GM19455 (cell line): ENCODE results near the gene CNOT1.

Source experiments
- ATAC-seq: cut with Tn5 transposase; IDR thresholded peaks from one replicate; pipeline ENCODE4 v1.9.1; 2021; ENCODE audit not compliant: unreplicated experiment

Gene CNOT1

GRCh38 chr16:58488531-58488930 lies 141.1 kb downstream of the CNOT1 start:
- ATAC-seq: no peak

DNA sequence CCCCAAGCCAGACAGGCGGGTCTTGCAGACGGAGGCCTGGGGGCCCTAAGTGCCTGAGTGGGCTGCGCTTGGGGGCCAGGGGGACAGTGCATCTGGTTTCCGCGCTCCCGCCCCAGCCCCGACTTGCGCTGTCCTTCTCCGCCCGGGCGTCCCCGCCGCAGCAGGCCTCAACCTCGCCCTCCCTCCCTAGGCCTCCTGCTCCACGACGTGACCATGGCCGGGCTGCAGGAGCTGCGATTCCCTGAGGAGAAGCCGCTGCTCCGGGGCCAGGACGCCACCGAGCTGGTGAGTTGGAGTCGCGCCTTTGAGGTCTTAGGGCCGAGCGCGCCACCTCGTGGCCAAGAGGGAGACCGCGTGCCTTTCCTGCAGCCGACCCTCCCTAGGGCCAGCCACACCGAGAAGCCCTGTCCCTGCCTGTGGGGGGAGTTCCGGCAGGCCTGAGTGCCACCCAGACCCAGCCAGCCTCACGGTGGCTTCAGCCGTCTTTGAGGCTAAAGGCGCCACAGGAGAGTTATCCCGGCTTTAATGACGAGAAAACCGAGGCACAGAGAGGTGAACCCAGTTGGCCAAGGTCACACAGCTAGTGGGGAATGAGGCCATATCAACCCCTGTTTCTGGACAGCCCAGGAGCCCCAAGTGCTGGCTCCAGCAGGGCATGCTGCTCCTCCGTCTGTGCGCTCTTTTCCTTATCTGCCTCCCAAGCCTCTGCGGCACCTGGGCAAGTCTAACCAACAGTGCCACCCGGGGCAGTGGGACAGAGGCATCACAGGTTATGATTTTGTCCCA lies 141.9 kb downstream of the CNOT1 start:
- ATAC-seq: no peak

GRCh38 chr16:58485184-58485887 lies 144.3 kb downstream of the CNOT1 start:
- ATAC-seq: no peak

DNA sequence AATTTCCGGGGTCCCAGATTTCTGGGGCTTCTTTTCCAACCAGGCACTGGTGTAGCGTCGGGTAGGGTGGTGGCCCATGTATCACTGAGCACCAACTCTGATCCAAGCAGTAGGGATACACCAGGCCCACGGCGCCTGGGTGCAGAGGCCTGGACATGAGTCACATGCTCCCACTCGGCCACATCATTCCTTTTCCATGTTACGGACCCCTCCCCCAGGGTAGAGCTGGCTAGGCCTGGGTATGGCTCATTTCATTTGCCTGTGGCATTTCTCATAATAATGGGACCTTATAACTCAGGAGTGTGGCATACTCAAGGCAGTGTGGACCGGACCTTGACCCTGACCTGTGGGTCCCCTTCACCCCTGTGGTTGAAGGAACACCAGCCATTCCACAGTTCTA lies 147.7 kb downstream of the CNOT1 start:
- ATAC-seq: no peak

- ATAC-seq: no peak
These were observed 148.3 kb downstream of the CNOT1 start for GRCh38 chr16:58481226-58481869.

GRCh38 chr16:58478427-58478826 lies 151.2 kb downstream of the CNOT1 start:
- no peak for ATAC-seq

DNA sequence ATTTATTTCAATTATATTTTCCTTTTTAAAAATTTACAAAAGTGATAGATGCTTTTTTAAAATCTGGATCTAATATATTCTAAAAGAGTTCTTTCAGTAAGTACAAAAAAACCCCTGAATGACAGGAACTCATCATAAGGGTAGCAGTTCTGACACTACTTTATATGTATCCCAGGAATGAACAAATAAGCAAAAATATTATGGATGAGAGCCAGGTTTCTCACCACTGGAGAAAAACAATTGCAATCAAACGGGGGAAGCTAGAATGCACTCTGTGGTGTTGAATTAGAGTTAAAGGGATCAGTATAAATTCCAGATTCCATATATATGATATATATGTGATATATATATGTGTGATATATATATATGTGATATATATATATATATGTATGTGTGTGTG lies 152.8 kb downstream of the CNOT1 start:
- no peak for ATAC-seq

- no peak for ATAC-seq
These were observed 154.5 kb downstream of the CNOT1 start for GRCh38 chr16:58475091-58475619.

GRCh38 chr16:58474296-58474695 lies 155.3 kb downstream of the CNOT1 start:
- no peak for ATAC-seq

- no peak for ATAC-seq
These were observed 156.8 kb downstream of the CNOT1 start for GRCh38 chr16:58472827-58473226.

GRCh38 chr16:58472266-58472665 lies 157.4 kb downstream of the CNOT1 start:
- no peak for ATAC-seq

- ATAC-seq: no peak
These were observed 158.2 kb downstream of the CNOT1 start for GRCh38 chr16:58471209-58471975.
